Gastroesophageal sphincter (tissue), 3 donors: ENCODE measurements around the gene PARD3.

Source experiments
- POLR2A ChIP-seq, 2 donors: fragments of 450-650 bp; IDR thresholded peaks; one replicate each; pipeline ENCODE4 v1.6.1; 2017; ENCODE audit warnings: antibody characterized with exemption in 2 of 2, mild to moderate bottlenecking in 2 of 2, moderate library complexity in 1 of 2
- POLR2AphosphoS5 ChIP-seq: sonication (generic); formaldehyde crosslinking; IDR thresholded peaks from one replicate; pipeline ENCODE4 v1.6.1; 2017; ENCODE audit warnings: antibody characterized with exemption
- TF ChIP-seq, protein P1 (sequence below), 4 experiments: fragments of 200-600 bp in 2 of 4; fragments of 450-650 bp in 2 of 4; sonication (generic) in 1 of 4; IDR thresholded peaks; one replicate each; pipeline ENCODE4 v1.5.1; 2017 to 2019; ENCODE audit warnings: antibody characterized with exemption in 4 of 4, mild to moderate bottlenecking in 2 of 4, moderate library complexity in 2 of 4

DNA sequence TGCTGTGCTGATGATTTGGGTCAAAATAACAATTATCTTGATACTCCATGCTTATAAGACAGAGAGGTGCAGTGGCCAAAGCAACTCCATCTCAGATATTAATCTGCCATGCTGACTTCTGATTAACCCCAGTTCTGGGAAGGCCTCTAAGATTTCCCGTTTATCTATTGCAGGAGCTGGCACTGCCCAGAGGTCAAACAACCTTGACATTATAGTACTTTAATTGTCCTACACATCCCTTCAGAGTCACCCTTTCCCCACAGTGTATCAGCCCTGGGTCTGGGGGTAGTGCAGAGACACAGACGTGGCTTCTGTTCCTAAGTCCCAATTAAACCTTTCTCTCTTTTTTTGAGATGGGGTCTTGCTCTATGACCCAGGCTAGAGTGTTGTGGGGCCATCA, 63.8 kb downstream of the PARD3 start:
- TF ChIP-seq POLR2AphosphoS5 (no peak), POLR2A (IDR thresholded peaks at IDR 0.05) (no peak)
- TF ChIP-seq, protein P1, sequence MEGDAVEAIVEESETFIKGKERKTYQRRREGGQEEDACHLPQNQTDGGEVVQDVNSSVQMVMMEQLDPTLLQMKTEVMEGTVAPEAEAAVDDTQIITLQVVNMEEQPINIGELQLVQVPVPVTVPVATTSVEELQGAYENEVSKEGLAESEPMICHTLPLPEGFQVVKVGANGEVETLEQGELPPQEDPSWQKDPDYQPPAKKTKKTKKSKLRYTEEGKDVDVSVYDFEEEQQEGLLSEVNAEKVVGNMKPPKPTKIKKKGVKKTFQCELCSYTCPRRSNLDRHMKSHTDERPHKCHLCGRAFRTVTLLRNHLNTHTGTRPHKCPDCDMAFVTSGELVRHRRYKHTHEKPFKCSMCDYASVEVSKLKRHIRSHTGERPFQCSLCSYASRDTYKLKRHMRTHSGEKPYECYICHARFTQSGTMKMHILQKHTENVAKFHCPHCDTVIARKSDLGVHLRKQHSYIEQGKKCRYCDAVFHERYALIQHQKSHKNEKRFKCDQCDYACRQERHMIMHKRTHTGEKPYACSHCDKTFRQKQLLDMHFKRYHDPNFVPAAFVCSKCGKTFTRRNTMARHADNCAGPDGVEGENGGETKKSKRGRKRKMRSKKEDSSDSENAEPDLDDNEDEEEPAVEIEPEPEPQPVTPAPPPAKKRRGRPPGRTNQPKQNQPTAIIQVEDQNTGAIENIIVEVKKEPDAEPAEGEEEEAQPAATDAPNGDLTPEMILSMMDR (IDR thresholded peaks at IDR 0.05), result no peak
